HCEC 1CT (cell line): ENCODE results near the gene COPG2.
"Not testable (repeated sequence)": the region's sequence is repeated elsewhere in the genome, so short reads cannot be mapped to it uniquely, and the experiment has no call there.

Experiments
- DNase-seq: peaks from one replicate; pipeline ENCODE4 v3.0.0-alpha.2; 2017

The COPG2 gene

DNA sequence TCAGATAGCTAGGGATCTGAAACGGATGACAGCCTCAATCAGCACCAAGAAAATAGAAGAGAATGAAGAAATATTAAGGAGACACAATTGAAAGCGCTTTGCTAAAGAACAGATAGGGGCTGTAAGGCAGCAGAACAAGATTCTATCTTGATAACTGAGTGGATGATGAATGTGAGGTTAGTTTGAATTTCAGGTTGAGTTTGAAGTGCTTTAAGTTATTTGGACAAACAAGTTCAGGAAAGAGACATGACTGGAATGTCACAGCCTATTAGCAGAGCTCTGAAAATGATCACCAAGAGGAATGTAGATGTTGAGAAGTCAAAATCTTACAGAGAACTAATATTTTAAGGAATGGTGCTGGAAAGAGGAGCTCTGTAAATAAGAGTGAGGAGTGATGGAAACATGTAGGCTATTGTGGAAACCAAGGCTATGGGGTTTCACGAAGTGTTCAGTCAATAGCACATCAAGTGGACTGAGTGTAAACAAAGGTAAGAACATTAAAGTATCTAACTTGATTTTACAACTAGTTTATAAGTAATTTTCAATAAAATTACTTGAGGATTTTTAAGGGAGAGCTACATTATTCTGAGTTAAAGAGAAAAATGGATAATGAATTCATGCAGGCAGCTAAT is 115.0 kb downstream of the COPG2 start:
- no peak for DNase-seq

DNA sequence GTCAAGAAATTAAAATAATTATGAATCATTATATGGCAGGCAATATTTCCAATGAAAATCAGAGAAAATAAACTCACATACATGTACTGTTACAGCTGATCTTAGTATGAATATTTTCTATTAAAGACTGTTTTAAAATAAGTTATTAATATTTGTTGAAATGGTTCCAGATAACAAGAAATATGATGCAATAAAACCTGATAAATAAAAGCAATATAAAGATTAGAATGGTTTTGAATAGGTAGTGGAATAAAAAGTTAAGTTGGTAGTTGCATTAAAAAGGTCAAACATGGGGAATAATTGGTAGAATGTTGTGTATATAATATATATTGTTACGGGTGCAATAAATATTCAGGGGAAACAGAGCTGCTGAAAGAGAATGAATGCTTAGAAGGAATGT is 124.2 kb downstream of the COPG2 start:
- DNase-seq, result no peak

DNA sequence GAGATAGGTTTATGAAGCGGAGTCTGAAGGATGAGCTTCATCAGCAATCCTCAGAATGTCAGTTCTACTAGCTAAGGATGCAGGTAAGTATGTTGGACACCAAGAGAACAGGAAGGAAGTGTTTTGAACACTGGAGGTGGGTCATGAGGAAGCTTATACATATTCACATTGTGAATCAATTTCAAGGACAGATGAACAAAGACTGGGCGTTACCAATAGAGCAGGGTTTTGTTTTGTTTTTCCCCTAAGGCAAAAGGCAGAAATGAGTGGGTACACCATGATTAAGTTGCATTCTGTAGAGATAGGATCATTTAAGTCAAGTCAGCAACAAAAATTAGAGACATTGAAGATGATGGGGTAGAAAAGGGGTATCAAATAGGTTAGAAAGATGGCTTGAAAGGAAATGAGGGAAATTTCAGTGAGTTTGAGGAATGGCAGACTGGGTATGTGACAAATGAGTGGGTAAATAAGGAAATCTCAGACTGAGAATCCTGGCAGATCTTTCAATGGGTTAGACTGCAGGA is 125.0 kb downstream of the COPG2 start:
- no peak for DNase-seq

DNA sequence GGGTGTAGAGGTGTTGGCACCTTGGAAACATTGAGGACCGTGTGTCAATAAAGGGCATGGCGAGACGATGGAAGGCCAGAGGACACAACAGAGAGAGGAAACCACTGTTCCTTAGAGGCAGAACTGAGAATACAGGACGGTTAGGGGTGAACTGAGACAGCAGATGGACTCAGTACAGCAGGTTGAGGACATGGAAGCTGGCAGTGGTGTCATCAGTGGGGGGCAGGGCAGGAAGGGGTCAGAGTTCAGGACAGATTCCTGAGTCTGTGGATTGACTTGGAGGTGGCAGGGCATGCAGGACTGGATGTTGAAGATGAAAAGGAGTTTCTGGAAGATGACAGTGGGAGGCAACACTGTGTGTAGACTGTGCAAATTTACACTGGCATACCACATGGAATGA is 126.3 kb downstream of the COPG2 start:
- DNase-seq, result not testable (repeated sequence)

DNA sequence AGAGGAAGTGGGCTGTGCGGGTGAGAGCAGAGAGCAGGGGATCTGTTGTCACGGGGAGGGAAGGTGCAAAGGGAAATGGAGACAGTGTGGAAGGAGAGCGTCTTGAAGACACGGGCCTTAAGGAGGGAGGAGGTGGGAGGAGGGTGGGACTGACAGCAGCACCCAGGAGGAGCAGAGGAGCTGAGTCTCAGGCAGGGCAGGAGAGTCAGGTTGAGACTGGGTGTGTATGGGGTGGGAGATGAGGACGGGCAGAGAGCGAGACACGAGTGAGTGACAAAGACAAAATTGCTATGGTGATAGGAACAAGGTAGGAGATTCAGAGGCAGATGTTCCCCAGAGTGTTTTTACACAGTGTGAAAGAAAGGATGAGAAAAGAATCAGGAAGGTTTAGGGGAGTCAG is 127.3 kb downstream of the COPG2 start:
- not testable (repeated sequence) for DNase-seq

- DNase-seq, result not testable (repeated sequence)
Measured at GRCh38 chr7:130537894-130538293, 130.7 kb downstream of the COPG2 start.

DNA sequence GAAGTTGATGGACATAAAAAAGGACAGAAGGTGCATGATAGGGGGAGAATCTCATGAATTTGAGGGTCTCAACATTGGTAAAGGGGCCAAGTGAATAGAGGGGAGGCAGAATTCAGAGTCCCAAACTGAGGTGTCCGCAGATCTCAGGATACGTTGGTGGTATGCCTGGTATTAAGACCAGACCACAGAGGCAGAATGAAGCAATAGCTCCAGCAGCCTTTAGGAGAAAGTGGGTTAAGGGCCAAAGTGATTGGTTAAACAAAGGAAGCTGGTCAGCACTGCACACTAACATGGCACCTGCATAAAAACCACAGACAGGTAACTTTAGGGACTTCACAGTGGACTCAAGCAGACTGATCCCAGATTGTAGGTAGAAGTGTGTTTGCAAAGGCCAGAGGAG is 139.1 kb downstream of the COPG2 start:
- no peak for DNase-seq

- not testable (repeated sequence) for DNase-seq
Measured at GRCh38 chr7:130527752-130528355, 140.7 kb downstream of the COPG2 start.

DNA sequence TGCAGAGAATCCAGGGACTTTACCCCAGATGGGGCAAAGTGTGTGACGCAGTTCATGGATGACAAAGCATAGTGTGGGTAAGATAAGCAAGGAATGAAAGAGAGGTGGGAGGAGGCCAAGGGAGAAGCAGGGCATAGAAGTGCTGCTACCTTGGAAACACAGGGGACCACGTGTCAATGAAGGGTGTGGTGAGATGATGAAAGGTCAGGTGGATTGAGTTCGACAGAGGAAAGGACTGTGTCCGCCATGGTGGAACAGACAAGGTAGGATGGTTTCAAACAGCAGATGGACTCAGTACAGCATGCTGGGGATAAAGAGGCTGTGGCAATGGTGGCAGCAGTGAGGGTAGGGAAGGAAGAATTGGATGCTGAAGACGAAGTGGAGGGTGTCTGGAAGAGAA is 143.9 kb downstream of the COPG2 start:
- DNase-seq, result no peak

DNA sequence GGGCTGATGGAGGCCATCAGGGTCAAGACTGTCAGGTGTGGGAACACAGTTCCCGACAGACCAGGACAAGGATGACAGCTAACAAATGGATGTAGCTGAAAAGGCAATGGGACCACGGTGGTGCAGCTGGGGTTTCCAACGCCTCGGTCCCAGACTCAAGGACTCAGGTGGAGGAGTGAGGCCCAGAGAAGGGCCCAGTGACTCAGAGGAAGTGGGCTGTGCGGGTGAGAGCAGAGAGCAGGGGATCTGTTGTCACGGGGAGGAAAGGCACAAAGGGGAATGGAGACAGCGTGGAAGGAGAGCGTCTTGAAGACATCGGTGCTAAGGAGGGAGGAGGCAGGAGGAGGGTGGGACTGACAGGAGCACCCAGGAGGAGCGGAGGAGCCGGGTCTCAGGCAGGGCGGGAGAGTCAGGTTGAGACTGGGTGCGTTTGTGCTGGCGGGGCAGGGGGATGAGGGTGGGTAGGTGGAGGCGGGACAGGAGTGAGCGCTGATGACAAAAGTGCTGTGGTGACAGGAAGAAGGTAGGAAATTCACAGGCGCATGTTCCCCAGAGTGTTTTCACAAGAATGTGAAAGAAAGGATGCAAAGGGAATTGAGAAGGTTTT is 144.9 kb downstream of the COPG2 start:
- DNase-seq, result not testable (repeated sequence)

GRCh38 chr7:130521258-130521951 is 147.1 kb downstream of the COPG2 start:
- DNase-seq, result no peak

DNA sequence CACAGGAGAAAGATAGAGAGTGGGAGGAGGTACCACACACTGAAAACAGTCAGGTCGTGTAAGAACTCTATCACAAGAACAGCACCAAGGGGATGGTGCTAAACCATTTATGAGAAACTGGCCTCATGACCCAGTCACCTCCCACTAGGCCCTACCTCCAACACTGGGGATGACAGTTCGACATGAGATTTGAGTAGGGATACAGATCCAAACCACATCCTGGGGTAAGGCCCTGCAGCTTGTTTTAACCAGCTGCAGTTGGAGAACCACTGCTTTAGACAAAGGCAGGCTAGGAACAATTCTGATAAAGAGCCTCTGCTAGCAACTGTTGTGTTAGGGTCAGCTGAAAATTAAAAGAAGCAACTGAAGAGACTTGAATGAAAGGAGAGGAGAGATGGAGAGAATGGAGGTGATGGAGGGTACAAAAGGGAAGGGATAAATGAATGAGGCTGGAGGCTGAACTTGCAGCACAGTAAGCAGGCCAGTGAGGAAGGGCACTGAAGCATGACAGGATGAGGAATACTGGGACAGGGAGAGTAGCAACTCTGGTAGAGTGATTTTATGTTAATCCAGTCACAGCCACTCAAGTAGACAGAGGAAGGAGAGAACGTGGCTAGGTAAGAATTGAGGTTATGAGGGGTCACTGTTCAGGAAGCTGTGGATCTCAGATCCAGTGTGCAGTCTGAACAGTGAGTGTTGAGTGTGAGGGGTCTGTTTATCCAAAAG is 153.1 kb downstream of the COPG2 start:
- DNase-seq, result no peak

GRCh38 chr7:130513447-130513846 is 155.1 kb downstream of the COPG2 start:
- no peak for DNase-seq

DNA sequence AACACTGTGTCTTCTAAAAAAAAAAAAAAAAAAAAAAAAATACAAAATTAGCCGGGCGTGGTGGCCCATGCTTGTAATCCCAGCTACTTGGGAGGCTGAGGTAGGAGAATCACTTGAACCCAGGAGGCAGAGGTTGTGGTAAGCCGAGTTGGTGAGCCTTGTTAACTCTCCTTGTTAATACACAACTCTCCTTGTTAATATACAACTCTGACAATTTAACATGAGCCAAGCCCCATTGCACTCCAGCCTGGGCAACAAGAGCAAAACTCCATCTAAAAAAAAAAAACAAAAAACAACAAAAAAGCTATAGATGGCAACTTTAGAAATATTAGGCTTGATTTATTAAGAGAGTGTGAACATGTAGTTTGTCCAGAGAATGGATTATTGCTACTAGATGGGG is 156.5 kb downstream of the COPG2 start:
- not testable (repeated sequence) for DNase-seq

DNA sequence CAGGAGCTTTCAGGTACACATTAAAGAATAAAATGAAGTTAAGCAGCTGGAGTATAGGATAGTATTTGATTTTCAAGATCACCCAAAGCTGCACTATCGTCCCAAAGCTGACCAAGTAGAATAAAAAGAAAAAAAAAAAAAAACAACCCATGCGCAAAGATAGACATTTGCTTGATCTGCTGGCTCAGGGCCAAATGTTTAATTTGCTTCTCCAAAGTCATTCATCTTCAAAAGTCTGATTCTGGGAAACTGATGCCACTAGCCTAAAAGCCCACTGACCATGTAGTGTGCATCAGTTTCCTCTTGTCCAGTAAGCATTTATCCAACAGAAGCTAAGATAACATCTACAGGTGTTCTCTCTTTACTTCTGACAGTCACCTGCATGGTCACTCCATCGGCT is 162.2 kb downstream of the COPG2 start:
- DNase-seq, result no peak

GRCh38 chr7:130505753-130506152 is 162.8 kb downstream of the COPG2 start:
- DNase-seq, result no peak

- no peak for DNase-seq
Measured at GRCh38 chr7:130500910-130501309, 167.6 kb downstream of the COPG2 start.

- DNase-seq, result no peak
Measured at GRCh38 chr7:130500463-130500862, 168.1 kb downstream of the COPG2 start.

DNA sequence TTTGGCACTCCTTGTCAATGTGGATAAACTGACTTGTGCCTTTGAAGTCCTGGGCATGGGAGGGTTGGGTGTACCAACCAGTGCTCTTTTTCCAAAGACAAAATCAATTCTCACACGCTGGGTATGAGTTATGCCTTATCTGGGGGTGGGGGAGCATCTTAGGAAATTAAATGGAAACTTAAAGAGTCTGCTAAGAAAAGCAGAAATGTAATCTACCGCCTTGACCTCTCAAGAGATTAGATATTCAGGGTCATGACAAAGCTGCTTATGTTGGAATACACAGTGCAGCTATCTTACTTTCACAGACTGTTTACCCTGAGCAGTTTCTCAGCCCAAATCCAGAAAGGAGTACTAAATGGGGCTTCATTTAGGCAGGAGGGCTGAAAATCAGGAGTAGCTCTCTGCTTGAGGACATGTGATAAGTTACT is 174.1 kb downstream of the COPG2 start:
- no peak for DNase-seq

DNA sequence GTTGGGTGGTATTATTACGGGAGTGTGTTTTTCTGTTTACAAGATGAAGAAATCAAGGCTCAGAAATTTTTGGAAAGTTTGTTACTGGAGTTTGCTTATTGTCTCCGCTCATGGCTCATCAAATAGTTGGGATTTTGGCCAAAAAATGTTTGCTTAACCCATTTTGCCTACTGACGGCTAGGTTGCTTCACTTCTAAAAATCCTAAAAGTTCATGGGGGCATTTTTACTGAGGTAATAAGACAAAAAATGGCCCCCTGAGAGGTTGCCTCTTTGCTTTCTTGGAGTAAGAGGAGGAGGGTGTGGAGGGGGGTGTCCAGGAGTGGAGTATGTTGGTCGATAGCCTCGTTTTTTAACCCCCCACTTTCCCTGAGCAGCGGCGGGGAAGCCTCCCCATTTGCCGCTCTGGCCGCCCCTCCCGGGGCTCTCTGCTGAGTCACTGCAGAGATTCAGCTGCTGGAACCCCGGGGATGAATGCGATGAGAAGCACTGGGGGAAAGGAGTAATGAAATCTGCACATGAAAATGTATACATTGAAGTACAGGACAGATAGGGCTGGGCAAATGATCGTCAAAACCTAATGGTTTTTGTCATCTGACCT is 175.2 kb downstream of the COPG2 start:
- peak; percentile 32 for DNase-seq

GRCh38 chr7:130492523-130493274 is 175.8 kb downstream of the COPG2 start:
- peak; percentile 15 for DNase-seq
